HS-27A (cell line): ENCODE measurements around the gene PAQR7.

Experiments used
- DNase-seq: peaks from one replicate; pipeline ENCODE4 v3.0.0-alpha.2; 2012; ENCODE audit warnings: low read depth, missing footprints

The PAQR7 gene

GRCh38 chr1:25873120-25873519 lies 2.4 kb downstream of the PAQR7 start:
- DNase-seq = no peak

GRCh38 chr1:25872713-25873112 lies 2.8 kb downstream of the PAQR7 start:
- DNase-seq = no peak

GRCh38 chr1:25871704-25872494 lies 3.6 kb downstream of the PAQR7 start:
- no peak for DNase-seq

GRCh38 chr1:25871086-25871703 lies 4.3 kb downstream of the PAQR7 start:
- DNase-seq = no peak

- no peak for DNase-seq
Measured at GRCh38 chr1:25870614-25871013, 4.9 kb downstream of the PAQR7 start.

GRCh38 chr1:25869909-25870606 lies 5.5 kb downstream of the PAQR7 start:
- DNase-seq = no peak

GRCh38 chr1:25867210-25867991 lies 8.1 kb downstream of the PAQR7 start:
- no peak for DNase-seq

- no peak for DNase-seq
Measured at GRCh38 chr1:25866288-25866687, 9.2 kb downstream of the PAQR7 start.

GRCh38 chr1:25864434-25864833 lies 11.1 kb downstream of the PAQR7 start:
- DNase-seq = no peak

- no peak for DNase-seq
Measured at GRCh38 chr1:25863486-25864262, 11.8 kb downstream of the PAQR7 start.

- no peak for DNase-seq
Measured at GRCh38 chr1:25862785-25863485, 12.6 kb downstream of the PAQR7 start.

GRCh38 chr1:25861316-25862286 lies 13.9 kb downstream of the PAQR7 start:
- DNase-seq = no peak

GRCh38 chr1:25858906-25859789 lies 16.4 kb downstream of the PAQR7 start, which contains the start of gene AUNIP:
Gene AUNIP, minus strand, starts transcription at chr1:25859457. Its CDS starts 100 bp downstream, at chr1:25859357.
- DNase-seq = peak; percentile 56

- no peak for DNase-seq
Measured at GRCh38 chr1:25858494-25858893, 17.0 kb downstream of the PAQR7 start.

- DNase-seq = no peak
Measured at GRCh38 chr1:25856856-25857255, 18.7 kb downstream of the PAQR7 start.

- DNase-seq = no peak
Measured at GRCh38 chr1:25854554-25854953, 21.0 kb downstream of the PAQR7 start.

GRCh38 chr1:25848531-25848930 lies 27.0 kb downstream of the PAQR7 start:
- no peak for DNase-seq

GRCh38 chr1:25847929-25848328 lies 27.6 kb downstream of the PAQR7 start:
- no peak for DNase-seq
